HepG2 (cell line): ENCODE measurements around the gene KCNH1.

Experiments
- CBX5 ChIP-seq: sonication (generic); formaldehyde crosslinking; IDR thresholded peaks from 2 replicates; pipeline ENCODE4 v1.4.0; 2020; ENCODE audit warnings: missing genetic modification reagents, borderline replicate concordance
- PRDM10 ChIP-seq: sonication (generic); formaldehyde crosslinking; IDR thresholded peaks from 2 replicates; pipeline ENCODE4 v1.4.0; 2020; ENCODE audit warnings: low read depth, missing genetic modification reagents
- SAP130 ChIP-seq: IDR thresholded peaks from 2 replicates; pipeline ENCODE4 v1.6.1; 2016; ENCODE audit warnings: low read depth
- ZNF556 ChIP-seq: sonication (generic); formaldehyde crosslinking; IDR thresholded peaks from 2 replicates; pipeline ENCODE4 v1.4.0; 2020; ENCODE audit warnings: mild to moderate bottlenecking, missing genetic modification reagents, borderline replicate concordance
- ZNF577 ChIP-seq: sonication (generic); formaldehyde crosslinking; IDR thresholded peaks from 2 replicates; pipeline ENCODE4 v1.4.0; 2020; ENCODE audit warnings: mild to moderate bottlenecking, low read depth, missing genetic modification reagents, borderline replicate concordance

DNA sequence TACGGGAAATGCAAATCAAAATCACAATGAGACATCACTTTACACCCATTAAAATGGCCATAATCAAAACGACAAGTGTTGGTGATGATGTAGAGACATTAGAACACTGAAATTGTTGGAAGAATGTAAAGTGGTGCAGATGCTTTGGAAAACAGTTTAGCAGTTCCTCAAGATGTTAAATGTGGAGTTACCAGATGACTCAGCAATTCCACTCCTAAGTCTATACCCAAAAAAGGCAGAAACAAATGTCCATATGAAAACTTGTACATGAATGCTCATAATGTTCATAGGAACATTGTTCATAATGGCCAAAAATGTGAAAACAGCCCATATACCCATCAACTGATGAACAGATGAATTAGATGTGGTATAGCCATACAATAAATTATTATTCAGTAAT lies 267.4 kb downstream of the KCNH1 start:
- TF ChIP-seq PRDM10 (CRISPR knock-in tag) (no peak), ZNF556 (CRISPR knock-in tag) (no peak), ZNF577 (no peak), SAP130 (CRISPR knock-in tag) (no peak), CBX5 (CRISPR knock-in tag) (no peak)
